Esophagus muscularis mucosa (tissue), 3 donors: ENCODE data around the gene MIAT.

ENCODE experiments used
- POLR2A ChIP-seq: fragments of 450-650 bp; IDR thresholded peaks from one replicate; pipeline ENCODE4 v1.6.1; 2017; ENCODE audit warnings: antibody characterized with exemption, moderate library complexity, mild to moderate bottlenecking, low read depth
- TF ChIP-seq, protein P1 (sequence below), 3 experiments: fragments of 200-600 bp in 2 of 3; fragments of 450-650 bp in 1 of 3; sonication (generic) in 2 of 3; IDR thresholded peaks; one replicate each; pipeline ENCODE4 v1.5.1; 2017 to 2019; ENCODE audit warnings: antibody characterized with exemption in 3 of 3, mild to moderate bottlenecking in 2 of 3, moderate library complexity in 1 of 3

DNA sequence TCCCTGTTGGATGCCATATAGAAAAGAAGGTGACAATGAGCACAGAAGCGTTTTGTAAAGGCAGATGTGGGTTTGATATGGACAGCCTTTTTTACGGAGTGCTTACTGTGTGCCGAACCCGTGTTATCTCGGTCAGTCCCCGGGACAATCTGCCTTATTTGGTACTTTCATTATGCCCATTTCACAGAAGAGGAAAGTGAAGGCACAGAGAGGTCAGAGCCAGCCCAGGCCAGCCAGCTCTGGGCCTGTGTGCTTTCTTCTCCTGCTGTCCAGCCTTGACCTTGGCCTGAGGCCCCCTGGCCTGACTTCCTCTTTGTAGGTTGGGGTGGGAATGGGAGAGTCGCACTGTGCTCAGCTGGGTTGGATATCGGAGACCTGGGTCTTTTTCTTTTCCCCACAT lies 38.9 kb upstream of the MIAT start:
- TF ChIP-seq, protein P1, sequence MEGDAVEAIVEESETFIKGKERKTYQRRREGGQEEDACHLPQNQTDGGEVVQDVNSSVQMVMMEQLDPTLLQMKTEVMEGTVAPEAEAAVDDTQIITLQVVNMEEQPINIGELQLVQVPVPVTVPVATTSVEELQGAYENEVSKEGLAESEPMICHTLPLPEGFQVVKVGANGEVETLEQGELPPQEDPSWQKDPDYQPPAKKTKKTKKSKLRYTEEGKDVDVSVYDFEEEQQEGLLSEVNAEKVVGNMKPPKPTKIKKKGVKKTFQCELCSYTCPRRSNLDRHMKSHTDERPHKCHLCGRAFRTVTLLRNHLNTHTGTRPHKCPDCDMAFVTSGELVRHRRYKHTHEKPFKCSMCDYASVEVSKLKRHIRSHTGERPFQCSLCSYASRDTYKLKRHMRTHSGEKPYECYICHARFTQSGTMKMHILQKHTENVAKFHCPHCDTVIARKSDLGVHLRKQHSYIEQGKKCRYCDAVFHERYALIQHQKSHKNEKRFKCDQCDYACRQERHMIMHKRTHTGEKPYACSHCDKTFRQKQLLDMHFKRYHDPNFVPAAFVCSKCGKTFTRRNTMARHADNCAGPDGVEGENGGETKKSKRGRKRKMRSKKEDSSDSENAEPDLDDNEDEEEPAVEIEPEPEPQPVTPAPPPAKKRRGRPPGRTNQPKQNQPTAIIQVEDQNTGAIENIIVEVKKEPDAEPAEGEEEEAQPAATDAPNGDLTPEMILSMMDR (IDR thresholded peaks at IDR 0.05) = no peak
- TF ChIP-seq POLR2A = no peak
